T-cell (primary cell): Measurements from ENCODE around the gene STIM2. TPM values are rescaled to one million over a fixed set of nuclear protein-coding genes. Genes with fewer than 3 reads are reported as not detected.
A peak's percentile ranks its signal among the peaks of the same experiment; 100 is the strongest.

Experiments used
- ATAC-seq, 4 experiments: fragments of 200-7000 bp in 3 of 4; fragments of 150-1000 bp in 1 of 4; cut with Tn5 transposase; replicated peaks in 1 of 4; 1 replicate in 3 of 4; 2 replicates in 1 of 4; pipeline ENCODE4 v1.10.0; 2021; ENCODE audit warnings: moderate library complexity in 3 of 4, mild to moderate bottlenecking in 2 of 4, moderate number of reproducible peaks in 1 of 4
- CTCF ChIA-PET, 2 donors: fragments of 300-600 bp; sonication (Branson Sonifier 250); formaldehyde crosslinking; loops; one replicate each; lab custom pipeline; 2022; ENCODE audit warnings: antibody characterized with exemption in 2 of 2; lab: Charles Lee
- POLR2A ChIA-PET, 2 donors: fragments of 300-600 bp; sonication (Branson Sonifier 250); formaldehyde crosslinking; loops; one replicate each; lab custom pipeline; 2022; ENCODE audit warnings: antibody characterized with exemption in 2 of 2; lab: Charles Lee
- DNase-seq, 35 experiments: peaks; one replicate each; pipeline versions ENCODE4 v3.0.0 to v3.0.0-alpha.2; 2013 to 2023
- H3K27ac ChIP-seq: one replicate; pipeline ENCODE4 v1.5.1; 2013; ENCODE audit warnings: low read length
- H3K27me3 ChIP-seq, 2 experiments: replicated peaks in 1 of 2; 1 replicate in 1 of 2; 2 replicates in 1 of 2; pipeline versions ENCODE4 v1.6.1 to v1.7.0; 2013; ENCODE audit warnings: low read length in 1 of 2, mixed read lengths in 1 of 2; ENCODE audit not compliant: control insufficient read depth in 2 of 2, insufficient read depth in 2 of 2; ENCODE audit errors: extremely low read depth in 1 of 2
- H3K36me3 ChIP-seq, 2 donors: 1 replicate in 1 of 2; 2 replicates in 1 of 2; pipeline versions ENCODE4 v1.6.1 to v1.7.0; 2013; ENCODE audit warnings: low read length in 1 of 2; ENCODE audit not compliant: control insufficient read depth in 2 of 2, insufficient read depth in 1 of 2; ENCODE audit errors: extremely low read depth in 1 of 2
- H3K4me1 ChIP-seq, 2 experiments: 1 replicate in 1 of 2; 2 replicates in 1 of 2; pipeline versions ENCODE4 v1.6.1 to v1.7.0; 2013; ENCODE audit warnings: low read length in 2 of 2, mixed read lengths in 1 of 2; ENCODE audit not compliant: insufficient read depth in 2 of 2, control insufficient read depth in 1 of 2; ENCODE audit errors: extremely low read depth in 1 of 2
- H3K4me3 ChIP-seq, 2 donors: 1 replicate in 1 of 2; 2 replicates in 1 of 2; pipeline versions ENCODE4 v1.5.1 to v1.7.0; 2013; ENCODE audit warnings: mild to moderate bottlenecking in 2 of 2, low read length in 1 of 2, moderate library complexity in 1 of 2; ENCODE audit not compliant: control insufficient read depth in 1 of 2; ENCODE audit errors: extremely low read depth in 1 of 2
- H3K9me3 ChIP-seq: 2 replicates; pipeline ENCODE4 v1.7.0; 2013
- H3K27ac Mint-ChIP-seq, 2 donors: one replicate each; pipeline ENCODE4 v1.8.0; 2020 to 2021; ENCODE audit warnings: mild to moderate bottlenecking in 2 of 2, mixed read lengths in 2 of 2
- H3K27me3 Mint-ChIP-seq, 2 donors: one replicate each; pipeline ENCODE4 v1.8.0; 2021 to 2022; ENCODE audit warnings: mixed read lengths in 2 of 2
- H3K36me3 Mint-ChIP-seq: one replicate; pipeline ENCODE4 v1.8.0; 2021; ENCODE audit warnings: mixed read lengths
- H3K4me1 Mint-ChIP-seq, 3 donors: one replicate each; pipeline ENCODE4 v1.8.0; 2020 to 2022; ENCODE audit warnings: mixed read lengths in 3 of 3, mild to moderate bottlenecking in 1 of 3
- H3K4me3 Mint-ChIP-seq, 3 donors: one replicate each; pipeline ENCODE4 v1.8.0; 2020 to 2022; ENCODE audit warnings: mild to moderate bottlenecking in 3 of 3, mixed read lengths in 3 of 3, moderate library complexity in 3 of 3
- H3K9me3 Mint-ChIP-seq, 3 donors: one replicate each; pipeline ENCODE4 v1.8.0; 2020 to 2022; ENCODE audit warnings: mixed read lengths in 3 of 3
- WGBS: methylation state at CpG from one replicate; pipeline ENCODE4 v1.1.5; 2013; ENCODE audit warnings: missing lambda C conversion rate; ENCODE audit not compliant: insufficient coverage; 5-methylcytosine and 5-hydroxymethylcytosine counted together
- total RNA-seq, 35 experiments: library from RNA in 6 of 35; stranded (reverse) in 6 of 35; fragments of 120-200 nt in 1 of 35; gene quantifications; one replicate each; pipeline versions ENCODE4 v1.2.1 to v1.2.4 and lab custom pipeline; 2013 to 2026

Gene STIM2
- total RNA-seq, 5 donors from 2014 or later (not counting 1 experiment from before 2014, with no cell fraction given) = 67.9 to 98.7 (median 75.2) TPM

- H3K36me3 ChIP-seq = no peaks in the 10 kb centered on the region
- Mint-ChIP-seq H3K9me3 (peaks cover 0 to 4% (median 2%) of the 10 kb centered on the region in 3 donors), H3K4me1 (peaks cover 51 to 57% (median 55%) of the 10 kb centered on the region in 3 donors), H3K36me3 (peaks cover 34% of the 10 kb centered on the region), H3K27me3 (no peaks in the 10 kb centered on the region), H3K27ac (no peak overlapping the region), H3K4me3 (no peak overlapping the region)
- no peak overlapping the region for H3K27ac ChIP-seq
- CTCF ChIA-PET = interaction anchor here in 1 of 2 donors (0.5 kb wide), 1 partner anchor 90 kb away, joined by 4 read pairs; the partner anchor contains the start of gene STIM2
- no peaks in the 10 kb centered on the region for H3K27me3 ChIP-seq
- ATAC-seq = no peak
- no peaks in the 10 kb centered on the region for H3K9me3 ChIP-seq
- no peak overlapping the region for H3K4me3 ChIP-seq
- POLR2A ChIA-PET = interaction anchor here (0.6 to 1.3 kb wide), 3 partner anchors 58 to 493 kb away, joined by 3 to 4 read pairs (median 3); no protein-coding TSS in a partner anchor
- H3K4me1 ChIP-seq = peaks cover 3 to 6% of the 10 kb centered on the region in 2 experiments
- no peak for DNase-seq
Observed at GRCh38 chr4:26950446-26950845, 89.8 kb downstream of the STIM2 start.

- WGBS = no CpG with 5 or more reads among the region's 2 CpGs
- no peaks in the 10 kb centered on the region for H3K27me3 ChIP-seq
- ChIA-PET POLR2A (interaction anchor here in 1 of 2 donors (0.5 to 0.6 kb wide), 2 partner anchors 50 to 66 kb away, joined by 3 to 10 read pairs; no protein-coding TSS in a partner anchor), CTCF (no interaction called here)
- no peak overlapping the region for H3K4me3 Mint-ChIP-seq
- DNase-seq (no peak), ATAC-seq (no peak)
- no peaks in the 10 kb centered on the region for H3K9me3 ChIP-seq
- peaks cover 0 to 7% of the 10 kb centered on the region in 2 experiments for H3K4me1 ChIP-seq
- H3K27ac ChIP-seq = no peak overlapping the region
- peaks cover 44 to 58% (median 54%) of the 10 kb centered on the region in 3 donors for H3K4me1 Mint-ChIP-seq
- H3K27me3 Mint-ChIP-seq = no peaks in the 10 kb centered on the region
- H3K27ac Mint-ChIP-seq = no peak overlapping the region
- H3K36me3 ChIP-seq = no peaks in the 10 kb centered on the region
- peaks cover 24% of the 10 kb centered on the region for H3K36me3 Mint-ChIP-seq
- no peak overlapping the region for H3K4me3 ChIP-seq
- peaks cover 0 to 4% (median 2%) of the 10 kb centered on the region in 3 donors for H3K9me3 Mint-ChIP-seq
Observed at GRCh38 chr4:26952891-26953290, 92.2 kb downstream of the STIM2 start.

GRCh38 chr4:26953366-26953765, 92.7 kb downstream of the STIM2 start:
- no peak for ATAC-seq
- Mint-ChIP-seq H3K36me3 (peaks cover 23% of the 10 kb centered on the region), H3K27me3 (no peaks in the 10 kb centered on the region), H3K9me3 (peaks cover 0 to 4% (median 2%) of the 10 kb centered on the region in 3 donors), H3K4me3 (no peak overlapping the region), H3K4me1 (peaks cover 42 to 57% (median 54%) of the 10 kb centered on the region in 3 donors), H3K27ac (peak overlapping the region in 1 of 2 donors; percentile 33)
- Histone ChIP-seq H3K36me3 (no peaks in the 10 kb centered on the region), H3K4me1 (peaks cover 0 to 9% of the 10 kb centered on the region in 2 experiments), H3K4me3 (no peak overlapping the region), H3K27ac (no peak overlapping the region), H3K27me3 (no peaks in the 10 kb centered on the region), H3K9me3 (no peaks in the 10 kb centered on the region)
- ChIA-PET CTCF (no interaction called here), POLR2A (interaction anchor here (0.5 to 0.6 kb wide), 3 partner anchors 15 to 66 kb away, joined by 3 to 10 read pairs (median 4); no protein-coding TSS in a partner anchor)
- no peak for DNase-seq
- WGBS = 100% methylated on average over 1 of the region's 2 CpGs

GRCh38 chr4:26953770-26954423, 93.3 kb downstream of the STIM2 start:
- Mint-ChIP-seq H3K4me3 (no peak overlapping the region), H3K27ac (peak overlapping the region in 1 of 2 donors; percentile 33), H3K36me3 (peaks cover 28% of the 10 kb centered on the region), H3K4me1 (peaks cover 48 to 63% (median 59%) of the 10 kb centered on the region in 3 donors), H3K27me3 (no peaks in the 10 kb centered on the region), H3K9me3 (peaks cover 0 to 4% (median 2%) of the 10 kb centered on the region in 3 donors)
- CTCF ChIA-PET = no interaction called here
- WGBS = no CpG with 5 or more reads among the region's 3 CpGs
- Histone ChIP-seq H3K4me1 (peaks cover 0 to 12% of the 10 kb centered on the region in 2 experiments), H3K36me3 (peaks cover 0 to 2% of the 10 kb centered on the region in 2 donors), H3K4me3 (no peak overlapping the region), H3K27ac (no peak overlapping the region), H3K27me3 (no peaks in the 10 kb centered on the region), H3K9me3 (no peaks in the 10 kb centered on the region)
- DNase-seq (no peak), ATAC-seq (no peak)
- POLR2A ChIA-PET = interaction anchor here in 1 of 2 donors (0.6 kb wide), 1 partner anchor 15 kb away, joined by 4 read pairs; no protein-coding TSS in a partner anchor

GRCh38 chr4:26955241-26955640, 94.6 kb downstream of the STIM2 start:
- no peak overlapping the region for H3K27ac Mint-ChIP-seq
- H3K27me3 Mint-ChIP-seq = no peaks in the 10 kb centered on the region
- CTCF ChIA-PET = no interaction called here
- Histone ChIP-seq H3K27me3 (no peaks in the 10 kb centered on the region), H3K27ac (no peak overlapping the region), H3K36me3 (peaks cover 0 to 7% of the 10 kb centered on the region in 2 donors), H3K4me3 (no peak overlapping the region), H3K9me3 (no peaks in the 10 kb centered on the region), H3K4me1 (peaks cover 0 to 18% of the 10 kb centered on the region in 2 experiments)
- no peak overlapping the region for H3K4me3 Mint-ChIP-seq
- H3K9me3 Mint-ChIP-seq = peaks cover 0 to 4% (median 2%) of the 10 kb centered on the region in 3 donors
- peaks cover 32% of the 10 kb centered on the region for H3K36me3 Mint-ChIP-seq
- H3K4me1 Mint-ChIP-seq = peaks cover 61 to 73% (median 72%) of the 10 kb centered on the region in 3 donors
- POLR2A ChIA-PET = interaction anchor here (0.6 to 1.0 kb wide), 2 partner anchors 39 to 53 kb away, joined by 3 read pairs; no protein-coding TSS in a partner anchor
- no peak for DNase-seq
- no peak for ATAC-seq
- WGBS = no CpG with 5 or more reads among the region's 2 CpGs

- H3K27me3 ChIP-seq = no peaks in the 10 kb centered on the region
- ChIA-PET CTCF (interaction anchor here in 1 of 2 donors (1.0 kb wide), 1 partner anchor 20 kb away, joined by 3 read pairs; no protein-coding TSS in a partner anchor), POLR2A (interaction anchor here (0.6 to 0.8 kb wide), 5 partner anchors 16 to 97 kb away, joined by 3 to 8 read pairs (median 4); no protein-coding TSS in a partner anchor)
- peaks cover 0 to 14% of the 10 kb centered on the region in 2 donors for H3K36me3 ChIP-seq
- DNase-seq (no peak), ATAC-seq (peak in 1 of 4 experiments; percentile 32)
- Mint-ChIP-seq H3K9me3 (no peaks in the 10 kb centered on the region), H3K27me3 (no peaks in the 10 kb centered on the region), H3K4me1 (peaks cover 48 to 68% (median 63%) of the 10 kb centered on the region in 3 donors), H3K4me3 (no peak overlapping the region), H3K36me3 (peaks cover 30% of the 10 kb centered on the region), H3K27ac (peak overlapping the region; percentile 17 to 19)
- no peak overlapping the region for H3K27ac ChIP-seq
- 79% methylated on average over 2 of the region's 4 CpGs for WGBS
- no peaks in the 10 kb centered on the region for H3K9me3 ChIP-seq
- H3K4me1 ChIP-seq = peaks cover 0 to 12% of the 10 kb centered on the region in 2 experiments
- H3K4me3 ChIP-seq = no peak overlapping the region
Observed at GRCh38 chr4:26958925-26959653, 98.4 kb downstream of the STIM2 start.
